HG02571 (cell line): Measurements from ENCODE around the gene AMBP.

Experiments used
- ATAC-seq: cut with Tn5 transposase; IDR thresholded peaks from one replicate; pipeline ENCODE4 v1.9.1; 2021; ENCODE audit warnings: mild to moderate bottlenecking, moderate library complexity; ENCODE audit not compliant: unreplicated experiment

The AMBP gene

GRCh38 chr9:114014044-114014443 is 64.1 kb downstream of the AMBP start:
- no peak for ATAC-seq

DNA sequence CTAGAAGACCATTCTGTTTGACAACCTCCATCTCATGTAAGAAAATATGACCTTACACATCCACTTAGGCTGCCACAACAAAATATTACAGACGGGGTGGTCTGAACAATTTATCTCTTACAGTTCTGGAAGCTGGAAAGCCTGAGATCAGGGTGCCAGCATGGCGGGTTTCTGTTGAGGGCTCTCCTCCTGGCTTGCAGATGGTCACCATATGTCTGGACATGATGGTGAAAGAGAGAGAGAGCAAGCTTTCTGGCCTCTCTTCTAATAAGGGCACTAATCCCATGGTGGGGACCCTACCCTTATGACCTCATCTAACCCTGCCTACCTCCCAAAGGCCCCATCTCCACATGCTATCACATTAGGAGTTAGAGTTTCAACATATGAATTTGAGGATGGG is 66.0 kb downstream of the AMBP start:
- ATAC-seq: no peak

GRCh38 chr9:114011313-114011712 is 66.8 kb downstream of the AMBP start:
- no peak for ATAC-seq
